ENCODE results near the gene TMC2.

Gene TMC2

DNA sequence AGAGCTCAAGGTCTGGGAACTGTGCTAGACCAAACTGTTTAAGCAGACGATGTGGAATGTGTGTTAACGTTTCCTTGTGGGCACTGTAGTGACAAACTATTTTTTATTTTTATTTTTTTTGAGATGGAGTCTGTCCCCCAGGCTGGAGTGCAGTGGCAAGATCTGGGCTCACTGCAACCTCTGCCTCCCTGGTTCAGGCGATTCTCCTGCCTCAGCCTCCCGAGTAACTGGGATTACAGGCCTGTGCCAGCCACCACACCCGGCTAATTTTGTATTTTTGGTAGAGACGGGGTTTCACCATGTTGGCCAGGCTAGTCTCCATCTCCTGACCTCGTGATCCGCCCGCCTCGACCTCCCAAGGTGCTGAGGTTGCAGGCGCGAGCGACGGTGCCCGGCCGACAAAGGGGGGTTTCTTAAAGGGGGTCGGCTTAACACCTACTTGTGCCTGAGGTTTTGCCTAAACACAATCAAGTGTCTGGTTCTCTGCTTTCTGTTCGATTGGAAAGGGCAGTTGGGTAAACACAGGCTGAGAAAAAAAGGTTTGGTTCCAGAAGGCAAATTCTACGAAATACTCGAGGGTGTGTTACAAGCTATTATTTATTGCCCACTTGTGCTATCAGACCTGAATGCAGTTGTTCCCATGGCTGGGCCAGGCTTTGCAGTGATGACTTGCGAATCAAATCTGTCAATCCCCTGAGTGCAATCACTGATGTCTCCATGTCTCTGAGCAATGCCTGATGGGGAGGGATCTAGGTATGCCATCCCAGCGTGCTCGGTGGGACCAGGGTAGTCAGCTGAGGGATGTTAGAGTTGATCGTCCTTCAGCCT, 117.4 kb downstream of the TMC2 start:
- peak overlapping the region; percentile 97 for H3K4me3 ChIP-seq (ENCODE audit: low read depth, low read length)
- TF ChIP-seq, protein P1, sequence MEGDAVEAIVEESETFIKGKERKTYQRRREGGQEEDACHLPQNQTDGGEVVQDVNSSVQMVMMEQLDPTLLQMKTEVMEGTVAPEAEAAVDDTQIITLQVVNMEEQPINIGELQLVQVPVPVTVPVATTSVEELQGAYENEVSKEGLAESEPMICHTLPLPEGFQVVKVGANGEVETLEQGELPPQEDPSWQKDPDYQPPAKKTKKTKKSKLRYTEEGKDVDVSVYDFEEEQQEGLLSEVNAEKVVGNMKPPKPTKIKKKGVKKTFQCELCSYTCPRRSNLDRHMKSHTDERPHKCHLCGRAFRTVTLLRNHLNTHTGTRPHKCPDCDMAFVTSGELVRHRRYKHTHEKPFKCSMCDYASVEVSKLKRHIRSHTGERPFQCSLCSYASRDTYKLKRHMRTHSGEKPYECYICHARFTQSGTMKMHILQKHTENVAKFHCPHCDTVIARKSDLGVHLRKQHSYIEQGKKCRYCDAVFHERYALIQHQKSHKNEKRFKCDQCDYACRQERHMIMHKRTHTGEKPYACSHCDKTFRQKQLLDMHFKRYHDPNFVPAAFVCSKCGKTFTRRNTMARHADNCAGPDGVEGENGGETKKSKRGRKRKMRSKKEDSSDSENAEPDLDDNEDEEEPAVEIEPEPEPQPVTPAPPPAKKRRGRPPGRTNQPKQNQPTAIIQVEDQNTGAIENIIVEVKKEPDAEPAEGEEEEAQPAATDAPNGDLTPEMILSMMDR (IDR thresholded peaks at IDR 0.05; ENCODE audit: low read depth, low read length), result no peak

DNA sequence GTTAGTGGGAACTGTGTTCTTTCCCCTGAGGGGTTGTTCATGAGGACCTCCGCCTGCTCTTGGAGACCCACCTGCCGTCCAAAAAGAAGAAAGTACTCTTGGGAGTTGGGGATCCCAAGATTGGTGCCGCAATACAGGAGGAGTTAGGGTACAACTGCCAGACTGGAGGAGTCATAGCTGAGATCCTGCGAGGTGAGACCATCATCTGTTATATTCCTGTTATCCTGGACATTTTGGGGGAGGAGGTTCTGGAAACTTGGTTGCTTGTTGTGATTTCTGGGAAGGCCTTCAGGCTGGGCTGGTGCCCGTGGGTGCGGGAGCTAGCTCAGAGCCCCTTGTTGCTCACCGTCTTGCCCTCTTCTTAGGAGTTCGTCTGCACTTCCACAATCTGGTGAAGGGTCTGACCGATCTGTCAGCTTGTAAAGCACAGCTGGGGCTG, 118.0 kb downstream of the TMC2 start:
- TF ChIP-seq, protein P1 (IDR thresholded peaks at IDR 0.05; ENCODE audit: low read depth, low read length), result no peak
- H3K4me3 ChIP-seq (ENCODE audit: low read depth, low read length), result peak overlapping the region; percentile 97

DNA sequence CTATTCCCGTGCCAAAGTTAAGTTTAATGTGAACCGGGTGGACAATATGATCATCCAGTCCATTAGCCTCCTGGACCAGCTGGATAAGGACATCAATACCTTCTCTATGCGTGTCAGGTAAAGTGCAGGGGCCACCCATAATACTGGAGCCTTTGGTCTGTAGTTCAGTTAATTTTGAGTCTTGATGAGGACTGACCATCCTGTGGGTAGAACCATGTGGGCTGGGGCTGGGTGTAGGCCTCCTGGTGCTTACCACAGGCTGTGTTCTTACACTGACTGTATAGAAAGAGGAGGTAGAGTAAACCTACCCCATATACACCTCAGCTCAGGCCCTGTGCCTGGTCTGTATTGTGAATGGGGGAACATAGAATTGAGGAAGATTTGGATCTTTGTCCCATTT, 118.5 kb downstream of the TMC2 start:
- no peak overlapping the region for H3K4me3 ChIP-seq (ENCODE audit: low read depth, low read length)
- TF ChIP-seq, protein P1 (IDR thresholded peaks at IDR 0.05; ENCODE audit: low read depth, low read length), result no peak

DNA sequence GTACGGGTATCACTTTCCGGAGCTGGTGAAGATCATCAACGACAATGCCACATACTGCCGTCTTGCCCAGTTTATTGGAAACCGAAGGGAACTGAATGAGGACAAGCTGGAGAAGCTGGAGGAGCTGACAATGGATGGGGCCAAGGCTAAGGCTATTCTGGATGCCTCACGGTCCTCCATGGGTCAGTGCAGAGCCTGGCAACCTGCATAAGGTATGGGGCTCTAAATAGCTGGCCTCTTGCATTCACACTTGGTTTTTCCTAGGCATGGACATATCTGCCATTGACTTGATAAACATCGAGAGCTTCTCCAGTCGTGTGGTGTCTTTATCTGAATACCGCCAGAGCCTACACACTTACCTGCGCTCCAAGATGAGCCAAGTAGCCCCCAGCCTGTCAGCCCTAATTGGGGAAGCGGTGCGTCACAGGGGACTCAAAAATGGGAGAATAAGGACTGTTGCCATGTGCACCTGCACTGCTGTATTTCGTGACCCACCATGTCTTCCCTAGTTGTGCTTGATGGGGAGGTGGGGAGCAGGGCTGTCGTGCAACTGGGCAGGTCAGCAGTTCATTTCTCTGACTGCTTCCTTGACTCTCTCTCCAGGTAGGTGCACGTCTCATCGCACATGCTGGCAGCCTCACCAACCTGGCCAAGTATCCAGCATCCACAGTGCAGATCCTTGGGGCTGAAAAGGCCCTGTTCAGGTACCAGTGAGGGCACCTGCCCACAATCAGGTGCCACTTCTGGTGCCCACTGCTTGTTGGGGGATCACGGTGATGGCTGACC, 119.2 kb downstream of the TMC2 start:
- TF ChIP-seq, protein P1 (IDR thresholded peaks at IDR 0.05; ENCODE audit: low read depth, low read length), result no peak
- no peak overlapping the region for H3K4me3 ChIP-seq (ENCODE audit: low read depth, low read length)

DNA sequence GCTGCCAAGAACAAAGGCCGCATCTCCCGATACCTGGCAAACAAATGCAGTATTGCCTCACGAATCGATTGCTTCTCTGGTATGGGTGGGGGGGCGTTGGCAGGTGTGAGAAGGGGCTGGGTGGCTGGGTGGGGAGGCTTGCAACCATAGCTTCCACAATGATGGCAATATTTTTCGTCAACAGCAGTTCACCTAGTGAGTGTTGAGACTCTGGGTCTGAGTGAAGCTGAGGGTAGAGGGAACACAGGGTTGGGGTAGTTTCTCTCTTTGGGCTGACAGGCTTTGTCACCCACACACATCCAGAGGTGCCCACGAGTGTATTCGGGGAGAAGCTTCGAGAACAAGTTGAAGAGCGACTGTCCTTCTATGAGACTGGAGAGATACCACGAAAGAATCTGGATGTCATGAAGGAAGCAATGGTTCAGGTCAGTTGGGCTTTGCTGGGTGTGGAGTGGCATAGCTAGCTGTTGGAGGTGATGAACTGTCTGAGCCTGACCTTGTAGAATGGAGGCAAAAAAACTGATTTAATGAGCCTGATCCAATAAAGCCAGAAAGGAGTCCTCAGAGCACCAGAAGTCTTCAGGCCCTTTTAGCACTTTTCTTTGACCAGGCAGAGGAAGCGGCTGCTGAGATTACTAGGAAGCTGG, 120.2 kb downstream of the TMC2 start:
- TF ChIP-seq, protein P1 (IDR thresholded peaks at IDR 0.05; ENCODE audit: low read depth, low read length), result no peak
- no peak overlapping the region for H3K4me3 ChIP-seq (ENCODE audit: low read depth, low read length)

DNA sequence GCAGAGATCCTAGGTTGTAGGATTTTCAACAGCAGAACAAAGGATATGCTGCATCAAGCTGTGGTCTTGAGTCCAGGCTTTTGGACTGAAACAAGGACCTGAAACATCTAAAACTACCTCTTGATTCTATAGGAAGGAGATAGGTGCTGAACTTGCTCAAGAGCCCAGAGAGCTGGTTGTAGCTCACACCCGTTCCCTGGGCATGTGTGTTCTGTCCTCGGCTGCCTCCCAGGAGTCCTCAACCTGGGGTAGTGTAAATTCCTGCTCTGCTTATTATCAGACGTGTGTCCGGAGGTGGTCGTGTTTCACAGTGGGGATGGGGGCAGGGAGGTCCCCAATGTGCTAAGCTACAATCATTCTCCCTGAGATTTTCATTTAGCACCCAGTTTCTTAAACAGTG, 120.9 kb downstream of the TMC2 start:
- no peak overlapping the region for H3K4me3 ChIP-seq (ENCODE audit: low read depth, low read length)
- TF ChIP-seq, protein P1 (IDR thresholded peaks at IDR 0.05; ENCODE audit: low read depth, low read length), result no peak

All from WI38 (cell line).